Fibroblast of lung (primary cell): ENCODE data around the gene TNNT1. TPM values are rescaled to one million over a fixed set of nuclear protein-coding genes. Genes with fewer than 3 reads are reported as not detected.

Experiments
- DNase-seq, 2 donors: peaks; one replicate each; pipeline versions ENCODE4 v3.0.0 to v3.0.0-alpha.2; 2010; ENCODE audit warnings: low read depth in 2 of 2
- H2AFZ ChIP-seq: 2 replicates; pipeline ENCODE4 v1.5.1; 2012; ENCODE audit warnings: low read length, control low read depth, inconsistent platforms
- H3K27ac ChIP-seq: 2 replicates; pipeline ENCODE4 v1.5.1; 2011; ENCODE audit warnings: low read length, control low read depth; ENCODE audit not compliant: insufficient read depth
- H3K27me3 ChIP-seq: 2 replicates; pipeline ENCODE4 v1.5.1; 2011; ENCODE audit warnings: mild to moderate bottlenecking, low read length; ENCODE audit not compliant: control insufficient read depth, insufficient read depth
- H3K36me3 ChIP-seq: 2 replicates; pipeline ENCODE4 v1.5.1; 2011; ENCODE audit warnings: low read length; ENCODE audit not compliant: control insufficient read depth, insufficient read depth
- H3K4me1 ChIP-seq: 2 replicates; pipeline ENCODE4 v1.5.1; 2011; ENCODE audit warnings: low read length; ENCODE audit not compliant: control insufficient read depth, insufficient read depth; ENCODE audit errors: extremely low read depth
- H3K4me2 ChIP-seq: 2 replicates; pipeline ENCODE4 v1.5.1; 2011; ENCODE audit warnings: low read length, control low read depth; ENCODE audit not compliant: insufficient read depth; ENCODE audit errors: extremely low read depth
- H3K4me3 ChIP-seq, 4 experiments: fragments of 200-600 bp in 1 of 4; sonication (generic) in 1 of 4; replicated peaks in 1 of 4; 2 replicates each; pipeline ENCODE4 v1.5.1; 2011 to 2016; ENCODE audit warnings: low read length in 4 of 4, low read depth in 3 of 4, mild to moderate bottlenecking in 3 of 4, control low read depth in 2 of 4, inconsistent platforms in 1 of 4, mixed read lengths in 1 of 4; ENCODE audit not compliant: insufficient read depth in 1 of 4; ENCODE audit errors: control extremely low read depth in 1 of 4
- H3K79me2 ChIP-seq: 2 replicates; pipeline ENCODE4 v1.5.1; 2012; ENCODE audit warnings: mild to moderate bottlenecking, low read length, inconsistent platforms; ENCODE audit not compliant: control insufficient read depth, insufficient read depth
- H3K9ac ChIP-seq: 2 replicates; pipeline ENCODE4 v1.5.1; 2011; ENCODE audit warnings: mild to moderate bottlenecking, low read length, control low read depth; ENCODE audit not compliant: insufficient read depth
- H3K9me3 ChIP-seq: 2 replicates; pipeline ENCODE4 v1.5.1; 2012; ENCODE audit warnings: low read depth, low read length; ENCODE audit not compliant: control insufficient read depth, insufficient read depth
- H4K20me1 ChIP-seq: 2 replicates; pipeline ENCODE4 v1.5.1; 2011; ENCODE audit warnings: low read length; ENCODE audit not compliant: control insufficient read depth, insufficient read depth; ENCODE audit errors: extremely low read depth
- CTCF ChIP-seq, 2 donors: IDR thresholded peaks in 1 of 2; conservative IDR thresholded peaks in 1 of 2; 1 replicate in 1 of 2; 2 replicates in 1 of 2; pipeline ENCODE4 v1.5.1; 2011 to 2012; ENCODE audit warnings: low read length in 2 of 2, control low read depth in 1 of 2, inconsistent platforms in 1 of 2, low read depth in 1 of 2, mild to moderate bottlenecking in 1 of 2
- EZH2 ChIP-seq: IDR thresholded peaks from 2 replicates; pipeline ENCODE4 v1.5.1; 2012; ENCODE audit warnings: low read length, control low read depth, mild to moderate bottlenecking; ENCODE audit errors: missing control alignments
- polyA plus RNA-seq, 2 donors: library from polyadenylated mRNA; depleted of rRNA in 1 of 2; stranded (reverse) in 1 of 2; unstranded in 1 of 2; fragments of >200 nt; gene quantifications; 2 replicates each; pipeline ENCODE4 v1.2.1, GENCODE V29; 2011 to 2012; ENCODE audit warnings: missing spikeins in 1 of 2
- total RNA-seq: library from RNA; depleted of rRNA; stranded (reverse); fragments of >200 nt; gene quantifications from 2 replicates; pipeline ENCODE4 v1.2.1, GENCODE V29; 2014

The TNNT1 gene
- total and polyA plus RNA-seq, 2 donors (not counting 1 experiment from before 2014, with no cell fraction given), result 1.7 to 10.4 TPM

- Histone ChIP-seq H3K27ac (no peak overlapping the region), H3K4me3 (no peak overlapping the region), H3K4me1 (no peaks in the 10 kb centered on the region), H4K20me1 (no peaks in the 10 kb centered on the region), H3K36me3 (no peaks in the 10 kb centered on the region), H2AFZ (no peak overlapping the region), H3K9me3 (no peaks in the 10 kb centered on the region), H3K9ac (no peak overlapping the region), H3K4me2 (no peak overlapping the region), H3K79me2 (no peaks in the 10 kb centered on the region), H3K27me3 (peaks cover 6% of the 10 kb centered on the region)
- DNase-seq, result peak in 1 of 2 donors; percentile 25
- TF ChIP-seq CTCF (conservative IDR thresholded peaks at IDR 0.05 in 1 of 2, IDR thresholded peaks at IDR 0.05 in 1 of 2; ENCODE audit: low read depth in 1 of 2, low read length in 2 of 2) (no peak), EZH2 (no peak)
Observed at GRCh38 chr19:55131421-55131820, 17.6 kb downstream of the TNNT1 start.

GRCh38 chr19:55119053-55119452 lies 30.0 kb downstream of the TNNT1 start:
- Histone ChIP-seq H3K36me3 (no peaks in the 10 kb centered on the region), H3K4me3 (no peak overlapping the region), H4K20me1 (no peaks in the 10 kb centered on the region), H3K79me2 (peaks cover 31% of the 10 kb centered on the region), H2AFZ (no peak overlapping the region), H3K4me2 (no peak overlapping the region), H3K4me1 (peaks cover 12% of the 10 kb centered on the region), H3K27me3 (peaks cover 5% of the 10 kb centered on the region), H3K9me3 (no peaks in the 10 kb centered on the region), H3K27ac (no peak overlapping the region), H3K9ac (no peak overlapping the region)
- TF ChIP-seq CTCF (conservative IDR thresholded peaks at IDR 0.05 in 1 of 2, IDR thresholded peaks at IDR 0.05 in 1 of 2; ENCODE audit: low read depth in 1 of 2, low read length in 2 of 2), result no peak
- no peak for TF ChIP-seq EZH2
- no peak for DNase-seq

- Histone ChIP-seq H3K4me2 (peak overlapping the region; percentile 77), H3K27ac (peak overlapping the region; percentile 83), H3K9ac (no peak overlapping the region), H3K79me2 (peaks cover 36% of the 10 kb centered on the region), H3K4me3 (peak overlapping the region; percentile 50 to 76 (median 61)), H4K20me1 (no peaks in the 10 kb centered on the region), H3K9me3 (no peaks in the 10 kb centered on the region), H3K36me3 (no peaks in the 10 kb centered on the region), H3K27me3 (peaks cover 4% of the 10 kb centered on the region), H2AFZ (no peak overlapping the region), H3K4me1 (peaks cover 12% of the 10 kb centered on the region)
- DNase-seq, result peak in 1 of 2 donors; percentile 54
- TF ChIP-seq EZH2, result no peak
Observed at GRCh38 chr19:55118401-55118991, 30.5 kb downstream of the TNNT1 start.
